Transverse colon (tissue), 4 donors: ENCODE results near the gene STBD1. TPM values are rescaled to one million over a fixed set of nuclear protein-coding genes. Genes with fewer than 3 reads are reported as not detected.

Experiments
- DNase-seq: peaks from one replicate; pipeline ENCODE4 v3.0.0-alpha.2; 2019
- H3K27ac ChIP-seq, 4 donors: fragments of 200-600 bp; sonication (generic); 2 replicates each; pipeline ENCODE4 v1.5.1; 2016 to 2018; ENCODE audit warnings: inconsistent platforms in 4 of 4
- H3K27me3 ChIP-seq: fragments of 200-600 bp; sonication (generic); 2 replicates; pipeline ENCODE4 v1.5.1; 2017; ENCODE audit warnings: inconsistent platforms
- H3K36me3 ChIP-seq, 4 donors: fragments of 200-600 bp; sonication (generic); 2 replicates each; pipeline ENCODE4 v1.5.1; 2017 to 2019; ENCODE audit warnings: inconsistent platforms in 4 of 4
- H3K4me1 ChIP-seq, 4 donors: fragments of 200-600 bp; sonication (generic); 2 replicates each; pipeline ENCODE4 v1.5.1; 2017 to 2020; ENCODE audit warnings: inconsistent platforms in 4 of 4
- H3K4me3 ChIP-seq, 4 donors: fragments of 200-600 bp; sonication (generic); 1 replicate in 1 of 4; 2 replicates in 3 of 4; pipeline versions ENCODE4 v1.5.1 to v1.6.1; 2017 to 2019; ENCODE audit warnings: inconsistent platforms in 4 of 4
- H3K9me3 ChIP-seq, 2 donors: fragments of 200-600 bp; sonication (generic); 2 replicates each; pipeline ENCODE4 v1.5.1; 2017 to 2019; ENCODE audit warnings: inconsistent platforms in 2 of 2
- EP300 ChIP-seq: sonication (generic); formaldehyde crosslinking; IDR thresholded peaks from one replicate; pipeline ENCODE4 v1.6.1; 2017; ENCODE audit warnings: antibody characterized with exemption, low read depth
- POLR2A ChIP-seq: fragments of 450-650 bp; IDR thresholded peaks from one replicate; pipeline ENCODE4 v1.6.1; 2016; ENCODE audit warnings: antibody characterized with exemption, mild to moderate bottlenecking, moderate library complexity
- POLR2AphosphoS5 ChIP-seq, 3 donors: sonication (generic); formaldehyde crosslinking; IDR thresholded peaks; one replicate each; pipeline ENCODE4 v1.6.1; 2016; ENCODE audit warnings: antibody characterized with exemption in 3 of 3
- WGBS, 2 donors: methylation state at CpG; one replicate each; pipeline ENCODE4 v1.1.5; 2018; ENCODE audit warnings: low coverage in 1 of 2; 5-methylcytosine and 5-hydroxymethylcytosine counted together
- in situ Hi-C, 4 donors: fragments of 200-750 bp; cut with MboI; loops; one replicate each; pipeline versions ENCODE4 v1.15.0 to v1.15.1; 2017; ENCODE audit warnings: low sequenced_read_pairs in 3 of 4, low pct_ligation_motif_present in 1 of 4, low pct_unique_long_range_greater_than_20kb in 1 of 4
- intact Hi-C: fragments of 100-400 bp; cut with DNase I; formaldehyde crosslinking; loops from one replicate; pipeline ENCODE4 v1.15.1; 2023; ENCODE audit warnings: low total_unique reads
- total RNA-seq, 4 donors: library from RNA; depleted of rRNA; stranded (reverse); fragments of >200 nt; gene quantifications; one replicate each; pipeline ENCODE4 v1.1.0, GENCODE V29; 2016
- TF ChIP-seq, protein P1 (sequence below), 5 experiments: fragments of 200-600 bp in 3 of 5; fragments of 450-650 bp in 2 of 5; sonication (generic) in 3 of 5; IDR thresholded peaks; 1 replicate in 2 of 5; 2 replicates in 3 of 5; pipeline ENCODE4 v1.5.1; 2016 to 2017; ENCODE audit warnings: antibody characterized with exemption in 5 of 5, inconsistent platforms in 3 of 5, mild to moderate bottlenecking in 2 of 5, moderate library complexity in 1 of 5

Gene STBD1
- total RNA-seq, 4 donors from 2014 or later: 5.4 to 48.7 (median 17.0) TPM

DNA sequence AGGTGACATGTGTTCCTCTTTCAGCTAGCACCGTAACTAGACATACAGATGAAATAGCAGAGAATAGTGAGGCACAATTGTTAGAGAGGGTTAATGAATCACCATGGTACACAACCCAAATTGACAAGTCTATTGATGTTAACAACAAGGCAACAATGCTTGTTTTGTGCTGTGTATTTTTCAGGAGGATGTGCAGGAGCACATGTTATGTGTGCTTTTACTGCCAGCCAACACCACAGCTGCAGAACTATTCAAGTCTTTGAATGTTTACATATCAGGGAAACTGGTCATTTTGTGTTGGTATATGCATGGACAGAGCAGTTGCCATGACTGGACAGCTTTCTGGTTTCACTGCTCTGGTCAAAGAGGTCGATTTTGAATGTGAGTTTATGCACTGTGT lies 32.8 kb downstream of the STBD1 start:
- Histone ChIP-seq H3K27ac (no peak overlapping the region), H3K4me3 (no peak overlapping the region), H3K36me3 (no peaks in the 10 kb centered on the region), H3K4me1 (no peaks in the 10 kb centered on the region), H3K9me3 (no peaks in the 10 kb centered on the region), H3K27me3 (no peaks in the 10 kb centered on the region)
- in situ Hi-C loops (no loop called here), intact Hi-C loops (no loop called here)
- WGBS, 2 donors: 39 to 51% methylated on average over 2 of the region's 2 CpGs
- no peak for DNase-seq
- TF ChIP-seq POLR2A (no peak), EP300 (no peak), POLR2AphosphoS5 (IDR thresholded peaks at IDR 0.05) (no peak)
- TF ChIP-seq, protein P1, sequence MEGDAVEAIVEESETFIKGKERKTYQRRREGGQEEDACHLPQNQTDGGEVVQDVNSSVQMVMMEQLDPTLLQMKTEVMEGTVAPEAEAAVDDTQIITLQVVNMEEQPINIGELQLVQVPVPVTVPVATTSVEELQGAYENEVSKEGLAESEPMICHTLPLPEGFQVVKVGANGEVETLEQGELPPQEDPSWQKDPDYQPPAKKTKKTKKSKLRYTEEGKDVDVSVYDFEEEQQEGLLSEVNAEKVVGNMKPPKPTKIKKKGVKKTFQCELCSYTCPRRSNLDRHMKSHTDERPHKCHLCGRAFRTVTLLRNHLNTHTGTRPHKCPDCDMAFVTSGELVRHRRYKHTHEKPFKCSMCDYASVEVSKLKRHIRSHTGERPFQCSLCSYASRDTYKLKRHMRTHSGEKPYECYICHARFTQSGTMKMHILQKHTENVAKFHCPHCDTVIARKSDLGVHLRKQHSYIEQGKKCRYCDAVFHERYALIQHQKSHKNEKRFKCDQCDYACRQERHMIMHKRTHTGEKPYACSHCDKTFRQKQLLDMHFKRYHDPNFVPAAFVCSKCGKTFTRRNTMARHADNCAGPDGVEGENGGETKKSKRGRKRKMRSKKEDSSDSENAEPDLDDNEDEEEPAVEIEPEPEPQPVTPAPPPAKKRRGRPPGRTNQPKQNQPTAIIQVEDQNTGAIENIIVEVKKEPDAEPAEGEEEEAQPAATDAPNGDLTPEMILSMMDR (IDR thresholded peaks at IDR 0.05): no peak

DNA sequence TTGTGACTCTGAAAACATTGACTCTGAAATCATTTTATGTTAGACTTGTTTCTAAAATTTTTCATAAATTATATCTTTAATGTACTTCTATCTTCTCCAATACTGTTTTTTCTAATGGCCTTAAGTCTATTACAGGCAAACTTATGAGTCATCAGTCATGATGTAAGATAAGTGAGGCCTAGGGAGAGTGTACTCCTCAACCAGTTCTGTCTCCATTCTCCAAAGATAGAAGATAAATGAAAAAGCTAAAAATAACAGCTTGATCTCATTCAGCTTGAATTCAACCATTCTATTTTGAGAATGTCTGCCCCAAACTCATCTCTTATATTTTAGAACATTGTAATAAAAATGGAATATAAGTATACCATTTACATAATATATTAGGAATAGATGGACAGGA lies 34.5 kb downstream of the STBD1 start:
- no peak for DNase-seq
- H3K27ac ChIP-seq: no peak overlapping the region

DNA sequence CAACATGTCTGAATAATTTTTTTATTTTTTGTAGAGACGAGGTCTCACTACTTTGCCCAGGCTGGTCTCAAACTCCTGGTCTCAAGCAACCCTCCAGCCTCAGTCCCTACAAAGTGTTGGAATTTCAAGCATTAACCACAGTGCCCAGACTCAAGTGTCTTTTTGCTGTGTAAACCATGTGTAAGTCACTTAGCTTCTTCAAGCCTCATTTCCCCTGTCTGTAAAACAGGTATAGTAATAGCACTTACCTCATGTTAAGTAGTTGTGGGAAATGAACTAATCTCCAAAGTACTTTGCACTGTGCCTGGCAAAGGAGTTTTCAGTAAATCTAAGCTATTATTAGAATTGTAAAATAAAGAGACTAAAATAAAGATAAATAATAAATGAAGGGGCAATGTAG lies 35.7 kb downstream of the STBD1 start:
- 86 to 89% methylated on average over 1 of the region's 1 CpG for WGBS, 2 donors
- Histone ChIP-seq H3K9me3 (no peaks in the 10 kb centered on the region), H3K4me1 (no peaks in the 10 kb centered on the region), H3K27ac (no peak overlapping the region), H3K36me3 (no peaks in the 10 kb centered on the region), H3K4me3 (no peak overlapping the region), H3K27me3 (no peaks in the 10 kb centered on the region)
- TF ChIP-seq, protein P1 (IDR thresholded peaks at IDR 0.05): no peak
- no peak for TF ChIP-seq POLR2A
- no peak for TF ChIP-seq POLR2AphosphoS5 (IDR thresholded peaks at IDR 0.05)
- no peak for TF ChIP-seq EP300
- no peak for DNase-seq
- intact Hi-C loops (no loop called here), in situ Hi-C loops (no loop called here)

More for the DNA sequence above, 34.5 kb downstream of the STBD1 start:
- Histone ChIP-seq H3K9me3 (no peaks in the 10 kb centered on the region), H3K4me3 (no peak overlapping the region), H3K36me3 (no peaks in the 10 kb centered on the region), H3K4me1 (no peaks in the 10 kb centered on the region), H3K27me3 (no peaks in the 10 kb centered on the region)
- TF ChIP-seq POLR2AphosphoS5 (IDR thresholded peaks at IDR 0.05): no peak
- TF ChIP-seq POLR2A: no peak
- TF ChIP-seq EP300: no peak
- TF ChIP-seq, protein P1 (IDR thresholded peaks at IDR 0.05): no peak
- intact Hi-C loops (no loop called here), in situ Hi-C loops (no loop called here)

DNA sequence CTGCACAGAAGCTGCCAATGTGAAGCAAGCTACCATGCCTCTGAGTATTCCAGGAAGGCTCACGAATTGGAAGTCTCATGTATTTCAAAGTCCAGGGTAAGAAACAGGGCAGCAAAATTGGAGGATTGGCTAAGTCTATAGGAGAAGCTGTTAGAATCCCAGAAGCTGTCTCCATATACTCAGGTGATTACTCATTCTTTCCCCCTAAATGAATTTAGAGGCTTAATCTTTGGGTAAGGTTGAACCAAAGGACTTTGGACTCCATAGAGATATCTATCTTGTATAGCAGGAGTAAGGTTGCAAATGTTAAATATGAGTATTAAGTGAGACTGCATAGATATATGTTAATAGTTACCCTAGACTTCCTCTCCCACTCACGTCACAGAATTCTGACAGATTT lies 36.3 kb downstream of the STBD1 start:
- no peak for DNase-seq
- TF ChIP-seq, protein P1 (IDR thresholded peaks at IDR 0.05): no peak
- TF ChIP-seq POLR2A: no peak
- no peak for TF ChIP-seq POLR2AphosphoS5 (IDR thresholded peaks at IDR 0.05)
- no peak for TF ChIP-seq EP300
- 74 to 75% methylated on average over 2 of the region's 2 CpGs for WGBS, 2 donors
- Histone ChIP-seq H3K4me1 (no peaks in the 10 kb centered on the region), H3K9me3 (no peaks in the 10 kb centered on the region), H3K27me3 (no peaks in the 10 kb centered on the region), H3K4me3 (no peak overlapping the region), H3K36me3 (no peaks in the 10 kb centered on the region), H3K27ac (no peak overlapping the region)
- in situ Hi-C loops (no loop called here), intact Hi-C loops (no loop called here)
